Esophagus (tissue), 2 donors: ENCODE data around the gene ITPRIPL2. TPM values are rescaled to one million over a fixed set of nuclear protein-coding genes. Genes with fewer than 3 reads are reported as not detected.

ENCODE experiments used
- H3K27ac ChIP-seq, 2 donors: one replicate each; pipeline ENCODE4 v1.5.1; 2013; ENCODE audit warnings: low read depth in 2 of 2, mild to moderate bottlenecking in 2 of 2, inconsistent platforms in 1 of 2, low read length in 1 of 2, moderate library complexity in 1 of 2
- H3K27me3 ChIP-seq, 2 donors: one replicate each; pipeline ENCODE4 v1.6.1; 2013; ENCODE audit warnings: low read length in 2 of 2, control low read depth in 1 of 2, mild to moderate bottlenecking in 1 of 2; ENCODE audit not compliant: insufficient read depth in 2 of 2, control insufficient read depth in 1 of 2
- H3K36me3 ChIP-seq, 2 donors: one replicate each; pipeline ENCODE4 v1.6.1; 2013; ENCODE audit warnings: low read length in 1 of 2; ENCODE audit not compliant: control insufficient read depth in 2 of 2, insufficient read depth in 2 of 2
- H3K4me1 ChIP-seq, 2 donors: one replicate each; pipeline ENCODE4 v1.6.1; 2013; ENCODE audit warnings: low read length in 1 of 2; ENCODE audit not compliant: control insufficient read depth in 2 of 2, insufficient read depth in 2 of 2
- H3K4me3 ChIP-seq, 2 donors: one replicate each; pipeline ENCODE4 v1.5.1; 2013; ENCODE audit warnings: low read length in 2 of 2, mild to moderate bottlenecking in 2 of 2, low read depth in 1 of 2, moderate library complexity in 1 of 2
- H3K9me3 ChIP-seq, 2 donors: one replicate each; pipeline ENCODE4 v1.6.1; 2013; ENCODE audit warnings: mild to moderate bottlenecking in 2 of 2, low read depth in 1 of 2, low read length in 1 of 2, moderate library complexity in 1 of 2; ENCODE audit not compliant: control insufficient read depth in 2 of 2, insufficient read depth in 1 of 2
- WGBS, 2 donors: extraction: QIAGEN DNeasy Blood & Tissue Kit; methylation state at CpG; one replicate each; pipeline ENCODE4 v1.1.7; 2013; 5-methylcytosine and 5-hydroxymethylcytosine counted together
- polyA plus RNA-seq, 2 donors: library from polyadenylated mRNA; stranded (reverse); fragments of 200-250 nt; gene quantifications; one replicate each; pipeline ENCODE4 v1.2.3, GENCODE V29; 2013
- donor health status: healthy with polysubstance abuse.
- donor health status: Bipolar disorder and iron deficiency.

ITPRIPL2 gene
- polyA plus RNA-seq, 2 donors = 10.5 to 13.3 TPM

DNA sequence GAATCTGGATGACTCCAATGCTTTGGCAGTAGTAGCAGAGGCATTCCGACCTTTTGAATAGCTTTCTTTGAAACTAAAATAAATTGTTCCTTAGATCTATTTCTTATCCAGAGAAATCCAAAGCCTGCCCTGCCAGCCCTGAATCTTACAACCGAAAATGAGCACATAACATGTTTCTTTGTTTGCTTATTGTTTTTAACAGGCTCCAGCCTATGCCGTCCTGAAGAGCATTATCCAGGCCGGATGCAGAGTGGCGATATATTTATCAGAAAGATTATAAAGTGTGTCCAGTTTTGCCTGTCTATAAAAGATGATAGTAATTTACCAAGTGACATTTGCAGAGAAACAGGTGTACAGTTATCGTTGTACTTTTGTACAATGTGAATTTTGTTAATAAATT lies 35.9 kb upstream of the ITPRIPL2 start:
- no peaks in the 10 kb centered on the region for H3K4me1 ChIP-seq
- no peaks in the 10 kb centered on the region for H3K9me3 ChIP-seq
- 80 to 84% methylated on average over 6 of the region's 6 CpGs for WGBS, 2 donors
- H3K36me3 ChIP-seq = peaks cover 3 to 8% of the 10 kb centered on the region in 2 donors
- no peak overlapping the region for H3K4me3 ChIP-seq
- H3K27me3 ChIP-seq = no peaks in the 10 kb centered on the region
- H3K27ac ChIP-seq = no peak overlapping the region

DNA sequence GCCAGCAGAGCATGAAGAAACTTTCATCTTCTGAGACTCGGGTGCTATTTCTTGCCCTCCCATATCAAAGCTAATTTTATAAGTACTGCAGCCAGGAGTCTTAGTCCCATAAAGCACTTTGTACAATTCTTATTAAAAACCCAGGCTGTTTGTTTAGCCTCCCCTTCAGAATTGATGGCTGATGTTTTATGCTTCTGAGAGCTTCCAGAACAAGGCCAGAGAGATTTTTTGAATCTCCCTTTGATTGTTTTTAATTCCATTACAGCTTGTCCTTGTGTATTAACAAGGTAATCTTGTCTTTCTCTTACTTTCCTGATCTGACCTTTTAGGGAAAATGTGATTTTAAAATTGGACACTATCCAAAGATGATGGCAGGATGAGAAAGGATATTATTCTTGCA lies 30.1 kb upstream of the ITPRIPL2 start:
- Histone ChIP-seq H3K27ac (no peak overlapping the region), H3K27me3 (no peaks in the 10 kb centered on the region)
- 78 to 80% methylated on average over 1 of the region's 1 CpG for WGBS, 2 donors

DNA sequence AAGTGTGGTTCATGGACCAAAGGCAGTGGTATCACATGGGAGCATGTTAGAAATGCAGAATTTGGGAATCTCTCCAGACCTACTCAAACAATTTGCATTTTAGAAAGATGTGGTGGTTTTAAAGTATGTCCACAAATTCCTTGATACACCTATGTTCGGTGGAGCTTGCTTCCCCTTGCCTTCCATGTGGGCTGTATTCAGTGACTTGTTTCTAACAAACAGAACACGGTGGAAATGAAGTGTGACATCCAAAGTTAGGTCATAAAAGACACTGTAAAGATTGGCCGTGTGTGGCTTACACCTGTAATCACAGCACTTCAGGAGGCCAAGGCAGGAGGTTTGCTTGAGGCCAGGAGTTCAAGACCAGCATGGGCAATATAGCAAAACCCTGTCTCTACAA lies 29.6 kb upstream of the ITPRIPL2 start:
- peaks cover 0 to under 1% of the 10 kb centered on the region in 2 donors for H3K36me3 ChIP-seq
- no peaks in the 10 kb centered on the region for H3K4me1 ChIP-seq
- H3K4me3 ChIP-seq = no peak overlapping the region
- no peaks in the 10 kb centered on the region for H3K9me3 ChIP-seq
- WGBS, 2 donors = 81 to 83% methylated on average over 3 of the region's 3 CpGs
- H3K27ac ChIP-seq = no peak overlapping the region
- H3K27me3 ChIP-seq = no peaks in the 10 kb centered on the region

More for the DNA sequence above, 30.1 kb upstream of the ITPRIPL2 start:
- Histone ChIP-seq H3K9me3 (no peaks in the 10 kb centered on the region), H3K36me3 (peaks cover 0 to 4% of the 10 kb centered on the region in 2 donors), H3K4me1 (no peaks in the 10 kb centered on the region), H3K4me3 (no peak overlapping the region)

DNA sequence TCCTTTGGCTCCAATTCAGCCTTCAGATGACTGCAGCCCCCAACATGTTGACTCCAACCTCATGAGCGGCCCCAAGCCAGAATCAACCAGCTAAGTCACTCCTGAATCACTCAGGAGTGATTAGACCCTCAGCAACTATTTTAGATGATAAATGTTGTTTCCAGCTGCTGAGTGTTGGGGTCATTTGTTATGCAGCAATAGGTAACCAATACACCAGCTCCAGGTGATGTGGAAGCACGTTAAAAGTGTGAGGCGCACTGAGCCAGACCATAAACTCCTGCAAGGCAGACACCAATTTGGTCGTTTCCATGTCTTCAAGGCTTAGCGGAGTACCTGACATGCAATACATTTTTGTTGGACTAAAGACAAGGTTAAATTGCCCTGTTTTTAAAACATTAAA lies 28.9 kb upstream of the ITPRIPL2 start:
- Histone ChIP-seq H3K4me1 (no peaks in the 10 kb centered on the region), H3K9me3 (no peaks in the 10 kb centered on the region), H3K27ac (peak overlapping the region in 1 of 2 donors; percentile 13), H3K27me3 (no peaks in the 10 kb centered on the region), H3K4me3 (no peak overlapping the region), H3K36me3 (no peaks in the 10 kb centered on the region)
- WGBS, 2 donors = 88 to 91% methylated on average over 5 of the region's 5 CpGs

DNA sequence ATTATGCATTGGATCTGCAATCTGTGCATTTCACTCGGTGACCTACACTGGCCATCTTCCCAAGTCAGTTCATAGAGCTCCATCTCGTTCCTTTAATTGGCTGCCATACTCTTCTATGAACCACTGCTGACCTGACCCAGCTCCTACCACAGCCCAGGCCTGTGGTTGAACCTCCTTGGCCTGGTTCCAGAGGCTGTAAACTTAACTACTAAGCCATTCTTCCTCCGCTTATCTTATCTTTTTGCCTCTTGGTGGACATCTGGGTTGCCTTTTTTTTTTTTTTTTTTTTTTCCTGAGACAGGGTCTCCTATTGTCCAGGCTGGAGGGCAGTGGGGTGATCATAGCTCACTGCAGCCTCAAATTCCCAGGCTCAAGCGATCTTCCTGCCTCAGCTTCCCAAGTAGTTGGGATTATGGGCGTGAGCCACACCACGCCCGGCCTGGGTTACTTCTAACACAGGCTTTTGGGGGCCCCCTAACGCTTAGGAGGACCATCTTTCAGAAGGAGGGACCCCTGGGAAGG lies 28.0 kb upstream of the ITPRIPL2 start:
- Histone ChIP-seq H3K27ac (no peak overlapping the region), H3K9me3 (no peaks in the 10 kb centered on the region), H3K4me1 (no peaks in the 10 kb centered on the region), H3K36me3 (no peaks in the 10 kb centered on the region), H3K4me3 (no peak overlapping the region), H3K27me3 (no peaks in the 10 kb centered on the region)
- WGBS, 2 donors = 42 to 52% methylated on average over 8 of the region's 8 CpGs

DNA sequence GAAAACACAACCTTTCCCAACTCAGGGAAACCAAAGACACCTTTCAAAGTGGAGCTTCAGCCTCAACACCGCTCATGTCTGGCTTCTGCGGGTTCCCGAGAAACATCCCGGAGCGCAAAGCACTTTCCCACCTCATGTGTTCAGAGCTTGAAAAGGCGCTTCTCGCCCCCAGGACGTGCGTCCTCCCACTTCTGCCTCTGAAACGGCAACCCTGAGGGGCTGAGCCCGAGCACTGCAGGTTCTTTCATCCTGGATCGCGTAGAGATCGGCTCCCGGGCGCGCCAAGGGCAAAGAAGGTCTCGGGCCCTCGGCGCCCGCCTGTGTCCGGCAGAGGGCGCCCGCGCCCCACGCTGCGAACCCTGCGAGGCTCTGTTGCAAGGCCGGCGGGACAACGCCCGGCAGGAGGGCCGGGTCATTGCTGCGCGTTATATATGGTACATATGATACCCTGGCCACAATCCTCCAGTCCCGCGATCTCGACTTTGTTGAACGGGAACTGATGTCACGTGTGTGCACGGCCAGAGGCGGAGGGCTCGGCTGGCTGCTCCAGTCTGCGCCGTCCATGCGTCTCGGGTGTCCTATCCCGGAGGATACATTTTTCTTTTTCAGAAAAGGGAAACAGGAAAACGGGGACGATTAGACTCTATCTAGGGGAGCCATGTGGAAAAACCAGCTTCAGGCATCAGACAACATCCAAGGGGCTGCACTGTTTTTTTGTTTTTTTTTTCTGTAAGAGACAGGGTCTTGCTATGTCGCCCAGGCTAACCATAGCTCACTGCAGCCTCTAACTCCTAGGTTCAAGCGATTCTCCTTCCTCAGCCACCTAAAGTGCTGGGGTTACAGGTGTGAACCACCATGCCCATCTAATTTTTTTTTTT lies 27.2 kb upstream of the ITPRIPL2 start:
- no peaks in the 10 kb centered on the region for H3K9me3 ChIP-seq
- WGBS, 2 donors = 5 to 7% methylated on average over 52 of the region's 52 CpGs
- H3K36me3 ChIP-seq = no peaks in the 10 kb centered on the region
- no peaks in the 10 kb centered on the region for H3K27me3 ChIP-seq
- no peak overlapping the region for H3K27ac ChIP-seq
- H3K4me3 ChIP-seq = peak overlapping the region; percentile 31 to 45
- H3K4me1 ChIP-seq = no peaks in the 10 kb centered on the region

DNA sequence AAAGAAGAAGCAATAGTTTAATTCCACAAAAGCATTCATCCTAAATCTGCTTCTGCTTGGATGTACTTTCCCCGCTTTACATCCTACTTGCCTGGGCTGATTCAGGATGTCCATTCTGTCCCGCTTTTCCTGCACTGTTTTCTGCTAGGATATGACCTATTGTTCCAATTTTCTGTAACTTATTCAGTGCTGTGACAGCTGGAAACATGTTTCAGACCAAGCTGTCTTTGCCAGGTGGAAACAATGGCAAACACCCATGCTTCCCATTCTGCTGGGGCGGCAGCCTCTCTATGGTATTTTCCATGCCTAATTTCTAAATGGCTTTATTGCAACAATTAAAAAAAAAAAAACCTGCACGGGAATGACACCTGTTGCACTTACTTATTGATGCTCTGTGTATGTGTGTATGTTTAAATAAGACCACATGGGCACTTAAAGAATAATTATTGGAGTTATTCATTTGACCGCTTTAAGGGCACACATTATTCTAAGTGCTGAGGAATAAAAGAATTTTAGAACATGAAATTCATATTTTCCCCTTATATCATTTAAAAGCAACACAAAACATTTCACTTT lies 25.3 kb upstream of the ITPRIPL2 start:
- H3K27me3 ChIP-seq = no peaks in the 10 kb centered on the region
- H3K4me3 ChIP-seq = no peak overlapping the region
- no peaks in the 10 kb centered on the region for H3K4me1 ChIP-seq
- 80 to 81% methylated on average over 5 of the region's 5 CpGs for WGBS, 2 donors
- no peak overlapping the region for H3K27ac ChIP-seq
- no peaks in the 10 kb centered on the region for H3K9me3 ChIP-seq
- no peaks in the 10 kb centered on the region for H3K36me3 ChIP-seq

DNA sequence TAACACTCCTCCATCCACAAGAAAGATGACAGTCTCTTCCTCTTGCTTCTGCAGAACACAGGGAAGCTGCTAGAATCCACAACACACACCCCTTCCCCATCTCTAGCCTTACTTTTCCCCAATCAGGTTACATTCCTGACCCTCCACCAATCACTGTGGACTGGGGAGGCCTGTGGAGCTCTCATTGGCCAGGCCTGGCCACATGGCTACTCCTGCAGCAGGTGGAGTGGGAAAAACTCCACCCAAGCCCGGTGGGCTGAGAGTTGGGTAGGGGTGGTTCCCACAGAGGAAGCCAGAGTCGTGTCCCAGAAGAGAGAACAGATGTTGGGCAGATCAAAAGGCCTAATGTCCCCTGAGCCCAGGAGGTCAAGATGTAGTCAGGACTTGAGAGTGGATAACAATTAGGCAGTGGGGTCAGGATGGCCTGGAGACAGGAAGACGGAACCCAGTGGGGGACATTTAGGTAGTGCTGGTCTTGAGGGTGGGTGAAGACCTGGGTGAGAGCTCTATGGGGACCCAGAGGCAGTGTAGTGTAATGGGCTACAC lies 24.3 kb upstream of the ITPRIPL2 start:
- Histone ChIP-seq H3K4me3 (no peak overlapping the region), H3K27me3 (no peaks in the 10 kb centered on the region), H3K27ac (no peak overlapping the region), H3K36me3 (no peaks in the 10 kb centered on the region), H3K4me1 (no peaks in the 10 kb centered on the region), H3K9me3 (no peaks in the 10 kb centered on the region)
- WGBS, 2 donors = 78 to 83% methylated on average over 3 of the region's 3 CpGs

DNA sequence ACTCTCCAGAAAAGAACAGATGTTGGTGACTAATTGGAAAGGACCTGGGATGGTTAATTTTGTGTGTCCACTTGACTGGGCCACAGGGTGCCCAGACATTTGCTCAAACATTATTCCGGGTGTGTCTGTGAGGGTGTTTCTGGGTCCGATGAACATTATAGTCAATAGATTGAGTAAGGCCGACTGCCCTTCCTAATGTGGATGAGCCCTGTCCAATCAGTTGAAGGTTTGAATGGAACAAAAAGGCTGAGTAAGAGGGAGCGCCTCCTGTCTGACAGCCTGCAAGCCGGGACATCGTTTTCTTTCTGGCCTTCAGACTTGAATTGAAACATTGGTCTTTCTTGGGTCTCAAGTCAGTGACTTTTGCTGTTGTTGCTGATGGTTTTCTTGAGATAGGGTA lies 22.8 kb upstream of the ITPRIPL2 start:
- no peak overlapping the region for H3K27ac ChIP-seq
- 95 to 99% methylated on average over 6 of the region's 6 CpGs for WGBS, 2 donors
- H3K4me3 ChIP-seq = no peak overlapping the region
- no peaks in the 10 kb centered on the region for H3K4me1 ChIP-seq
- H3K9me3 ChIP-seq = no peaks in the 10 kb centered on the region
- H3K27me3 ChIP-seq = no peaks in the 10 kb centered on the region
- no peaks in the 10 kb centered on the region for H3K36me3 ChIP-seq
